IMR-90 (cell line): Measurements from ENCODE around the gene UBTD1. TPM values are rescaled to one million over a fixed set of nuclear protein-coding genes. Genes with fewer than 3 reads are reported as not detected.

Experiments used
- ATAC-seq: fragments of 200-7000 bp; cut with Tn5 transposase; 2 replicates; pipeline ENCODE4 v1.9.1; 2020; ENCODE audit warnings: low read depth, mild to moderate bottlenecking, moderate library complexity
- BruUV-seq: library from RNA; stranded (reverse); fragments of 400-500 nt; replicated peaks from 2 replicates; lab custom pipeline; 2021; lab: Mats Ljungman, UMichigan
- CTCF ChIA-PET: fragments of 300-600 bp; formaldehyde crosslinking; extraction: SDS; loops from one replicate; lab custom pipeline; 2021; ENCODE audit warnings: antibody characterized with exemption; lab: Yijun Ruan, JAX
- POLR2A ChIA-PET: fragments of 300-600 bp; sonication (Branson Sonifier 250); formaldehyde crosslinking; loops from one replicate; lab custom pipeline; 2022; ENCODE audit warnings: antibody characterized with exemption; ENCODE audit not compliant: unreplicated experiment; lab: Charles Lee
- DNase-seq: peaks from one replicate; pipeline ENCODE4 v3.0.0; 2013
- H2AFZ ChIP-seq: replicated peaks from 2 replicates; pipeline ENCODE3; 2013; ENCODE audit warnings: low read length, mild to moderate bottlenecking; ENCODE audit not compliant: poor library complexity
- H2AK5ac ChIP-seq: 2 replicates; pipeline ENCODE4 v1.6.1; 2013; ENCODE audit warnings: low read depth, low read length, inconsistent platforms
- H2AK9ac ChIP-seq: replicated peaks from 2 replicates; pipeline ENCODE3; 2013; ENCODE audit warnings: mild to moderate bottlenecking, low read depth, low read length, moderate library complexity; ENCODE audit not compliant: poor library complexity
- H2BK120ac ChIP-seq: 2 replicates; pipeline ENCODE4 v1.6.1; 2013; ENCODE audit warnings: low read depth, low read length, inconsistent platforms
- H2BK15ac ChIP-seq: 3 replicates; pipeline ENCODE4 v1.6.1; 2013; ENCODE audit warnings: low read depth, low read length, inconsistent platforms
- H2BK20ac ChIP-seq: 2 replicates; pipeline ENCODE4 v1.6.1; 2013; ENCODE audit warnings: low read depth, mild to moderate bottlenecking, inconsistent platforms, low read length, moderate library complexity
- H2BK5ac ChIP-seq: 2 replicates; pipeline ENCODE4 v1.6.1; 2013; ENCODE audit warnings: mild to moderate bottlenecking, low read depth, low read length, inconsistent platforms; ENCODE audit not compliant: poor library complexity, severe bottlenecking
- H3K14ac ChIP-seq: replicated peaks from 2 replicates; pipeline ENCODE4 v1.6.1; 2013; ENCODE audit warnings: low read depth, low read length, inconsistent platforms
- H3K18ac ChIP-seq: 2 replicates; pipeline ENCODE4 v1.6.1; 2013; ENCODE audit warnings: low read depth, low read length, control low read depth
- H3K23ac ChIP-seq: 2 replicates; pipeline ENCODE4 v1.6.1; 2013; ENCODE audit warnings: low read depth, low read length, inconsistent platforms
- H3K27ac ChIP-seq: 2 replicates; pipeline ENCODE4 v1.5.1; 2013; ENCODE audit warnings: mild to moderate bottlenecking, control low read depth, low read length; ENCODE audit not compliant: insufficient read depth
- H3K27me3 ChIP-seq: 2 replicates; pipeline ENCODE4 v1.6.1; 2013; ENCODE audit warnings: low read length; ENCODE audit not compliant: control insufficient read depth, insufficient read depth
- H3K36me3 ChIP-seq: 2 replicates; pipeline ENCODE4 v1.6.1; 2013; ENCODE audit warnings: low read length, mixed read lengths; ENCODE audit not compliant: control insufficient read depth, insufficient read depth
- H3K4ac ChIP-seq: 2 replicates; pipeline ENCODE4 v1.6.1; 2013; ENCODE audit warnings: low read depth, low read length, inconsistent platforms
- H3K4me1 ChIP-seq: 2 replicates; pipeline ENCODE4 v1.6.1; 2013; ENCODE audit warnings: low read length, mixed read lengths; ENCODE audit not compliant: control insufficient read depth, insufficient read depth
- H3K4me2 ChIP-seq: 2 replicates; pipeline ENCODE4 v1.6.1; 2013; ENCODE audit warnings: low read depth, mild to moderate bottlenecking, control low read depth, low read length, moderate library complexity
- H3K4me3 ChIP-seq: 2 replicates; pipeline ENCODE4 v1.5.1; 2013; ENCODE audit warnings: low read depth, mild to moderate bottlenecking, control low read depth, low read length, moderate library complexity; ENCODE audit not compliant: insufficient read depth
- H3K56ac ChIP-seq: 2 replicates; pipeline ENCODE4 v1.6.1; 2013; ENCODE audit warnings: low read length, inconsistent platforms; ENCODE audit not compliant: insufficient read depth; ENCODE audit errors: extremely low read depth
- H3K79me1 ChIP-seq, 2 experiments: 2 replicates each; pipeline ENCODE4 v1.6.1; 2013; ENCODE audit warnings: low read length in 2 of 2, inconsistent platforms in 1 of 2, low read depth in 1 of 2
- H3K9ac ChIP-seq: 2 replicates; pipeline ENCODE4 v1.6.1; 2013; ENCODE audit warnings: low read depth, low read length, control low read depth
- H3K9me1 ChIP-seq: 2 replicates; pipeline ENCODE4 v1.6.1; 2013; ENCODE audit warnings: low read length, inconsistent platforms; ENCODE audit not compliant: insufficient read depth
- H3K9me3 ChIP-seq: 2 replicates; pipeline ENCODE4 v1.6.1; 2013; ENCODE audit warnings: low read length; ENCODE audit not compliant: control insufficient read depth, insufficient read depth
- H4K20me1 ChIP-seq: 2 replicates; pipeline ENCODE4 v1.6.1; 2013; ENCODE audit warnings: low read length, inconsistent platforms; ENCODE audit not compliant: insufficient read depth
- H4K5ac ChIP-seq: 2 replicates; pipeline ENCODE4 v1.6.1; 2013; ENCODE audit warnings: mild to moderate bottlenecking, low read depth, low read length, control low read depth
- H4K8ac ChIP-seq, 2 experiments: 2 replicates each; pipeline ENCODE4 v1.6.1; 2013; ENCODE audit warnings: low read depth in 2 of 2, low read length in 2 of 2, control low read depth in 1 of 2, inconsistent platforms in 1 of 2
- H4K91ac ChIP-seq: 2 replicates; pipeline ENCODE4 v1.6.1; 2013; ENCODE audit warnings: low read depth, low read length, inconsistent platforms; ENCODE audit not compliant: insufficient read depth
- BHLHE40 ChIP-seq: fragments of 150-350 bp; IDR thresholded peaks from 2 replicates; pipeline ENCODE4 v1.6.1; 2016; ENCODE audit warnings: mild to moderate bottlenecking, low read depth, low read length
- CEBPB ChIP-seq: IDR thresholded peaks from 2 replicates; pipeline ENCODE4 v1.6.1; 2012; ENCODE audit warnings: low read depth, low read length, improper control_type of control experiment
- CHD1 ChIP-seq: IDR thresholded peaks from 2 replicates; pipeline ENCODE4 v1.6.1; 2012; ENCODE audit warnings: low read depth, low read length, improper control_type of control experiment
- CTCF ChIP-seq: conservative IDR thresholded peaks from 2 replicates; pipeline ENCODE4 v1.5.1; 2012; ENCODE audit warnings: mild to moderate bottlenecking, low read depth, low read length, improper control_type of control experiment
- ELK1 ChIP-seq: fragments of 150-350 bp; IDR thresholded peaks from 2 replicates; pipeline ENCODE4 v1.6.1; 2016; ENCODE audit warnings: low read depth, mild to moderate bottlenecking, low read length, moderate library complexity, borderline replicate concordance
- FOS ChIP-seq: fragments of 150-350 bp; IDR thresholded peaks from 2 replicates; pipeline ENCODE4 v1.6.1; 2016; ENCODE audit warnings: low read depth, low read length
- MAFK ChIP-seq: IDR thresholded peaks from 2 replicates; pipeline ENCODE4 v1.6.1; 2012; ENCODE audit warnings: low read depth, low read length, improper control_type of control experiment
- MAZ ChIP-seq: IDR thresholded peaks from 2 replicates; pipeline ENCODE4 v1.6.1; 2012; ENCODE audit warnings: low read depth, mild to moderate bottlenecking, low read length, improper control_type of control experiment, moderate library complexity, borderline replicate concordance
- MXI1 ChIP-seq: IDR thresholded peaks from 2 replicates; pipeline ENCODE4 v1.6.1; 2012; ENCODE audit warnings: low read depth, mild to moderate bottlenecking, low read length, moderate library complexity, borderline replicate concordance
- POLR2A ChIP-seq: IDR thresholded peaks from 2 replicates; pipeline ENCODE4 v1.6.1; 2012; ENCODE audit warnings: mild to moderate bottlenecking, low read depth, low read length
- RAD21 ChIP-seq: IDR thresholded peaks from 2 replicates; pipeline ENCODE4 v1.6.1; 2012; ENCODE audit warnings: low read length, improper control_type of control experiment
- RCOR1 ChIP-seq: IDR thresholded peaks from 2 replicates; pipeline ENCODE4 v1.6.1; 2012; ENCODE audit warnings: mild to moderate bottlenecking, low read length, improper control_type of control experiment; ENCODE audit not compliant: insufficient replicate concordance
- USF2 ChIP-seq: fragments of 150-350 bp; IDR thresholded peaks from 2 replicates; pipeline ENCODE4 v1.6.1; 2017; ENCODE audit warnings: mild to moderate bottlenecking, antibody characterized with exemption, low read length, low read depth
- WGBS, 2 experiments: methylation state at CpG; one replicate each; pipeline versions ENCODE4 v1.1.5 to v1.1.7; 2013; ENCODE audit warnings: missing lambda C conversion rate in 2 of 2; ENCODE audit not compliant: insufficient read length in 1 of 2; ENCODE audit errors: extremely low coverage in 2 of 2; 5-methylcytosine and 5-hydroxymethylcytosine counted together
- dilution Hi-C: fragments of 300-500 bp; cut with HindIII; formaldehyde crosslinking; loops from one replicate; pipeline ENCODE4 v1.14.3; 2018; ENCODE audit warnings: low sequenced_read_pairs; ENCODE audit not compliant: unreplicated experiment
- in situ Hi-C: fragments of 300-500 bp; cut with MboI; formaldehyde crosslinking; loops from 3 replicates; pipeline ENCODE4 v1.14.3; 2019; ENCODE audit warnings: low sequenced_read_pairs, inconsistent platforms, mixed read lengths
- intact Hi-C: fragments of 100-400 bp; cut with micrococcal nuclease; formaldehyde crosslinking; loops from 2 replicates; pipeline ENCODE4 v1.10.0; 2022
- polyA plus RNA-seq, 3 experiments: library from polyadenylated mRNA; depleted of rRNA; stranded (reverse); fragments of >200 nt; gene quantifications; 2 replicates each; pipeline ENCODE4 v1.2.3, GENCODE V29; 2012; ENCODE audit warnings: low replicate concordance in 1 of 3
- total RNA-seq: library from RNA; depleted of rRNA; stranded (reverse); fragments of >200 nt; gene quantifications from 2 replicates; pipeline ENCODE4 v1.2.3, GENCODE V29; 2012

The UBTD1 gene
- total and polyA plus RNA-seq, 2 of the 4 experiments (the other 2 are of a cell fraction): 21.9 to 44.9 TPM

- dilution Hi-C loops (no loop called here), in situ Hi-C loops (no loop called here), intact Hi-C loops (no loop called here)
- peaks cover 16% of the 10 kb centered on the region for H3K9me1 ChIP-seq
- H2BK120ac ChIP-seq: peak overlapping the region; percentile 32; the same call in 1 of the 2 replicates
- peak overlapping the region; percentile 45; the same call in 1 of the 2 replicates for H2BK20ac ChIP-seq
- no peak overlapping the region for H3K27ac ChIP-seq
- H3K18ac ChIP-seq: no peak overlapping the region
- ATAC-seq: peak; percentile 40
- H2BK5ac ChIP-seq: peak overlapping the region; percentile 65
- no peaks in the 10 kb centered on the region for H3K9me3 ChIP-seq
- no peak overlapping the region for H3K4me3 ChIP-seq
- no TSS peak for BruUV-seq
- H3K79me1 ChIP-seq: peaks cover 3 to 47% of the 10 kb centered on the region in 2 experiments; a peak in 3 of 4 replicates
- peaks cover 29% of the 10 kb centered on the region for H4K20me1 ChIP-seq
- H3K4me2 ChIP-seq: no peak overlapping the region
- no peaks in the 10 kb centered on the region for H3K27me3 ChIP-seq
- H3K14ac ChIP-seq: no peak overlapping the region
- no peak overlapping the region; the same call in 2 of the 3 replicates for H2BK15ac ChIP-seq
- TF ChIP-seq USF2 (no peak), CTCF (no peak), MXI1 (no peak), MAZ (no peak), CHD1 (no peak), ELK1 (no peak), RAD21 (no peak), FOS (no peak), POLR2A (no peak), MAFK (no peak), RCOR1 (no peak), CEBPB (no peak), BHLHE40 (no peak)
- ChIA-PET POLR2A (no interaction called here), CTCF (no interaction called here)
- peak; percentile 60 for DNase-seq
- peaks cover 13% of the 10 kb centered on the region for H3K4me1 ChIP-seq
- no peak overlapping the region for H3K56ac ChIP-seq
- peaks cover 2% of the 10 kb centered on the region; the same call in 1 of the 2 replicates for H3K36me3 ChIP-seq
- H4K8ac ChIP-seq: no peak overlapping the region
- no peak overlapping the region for H3K23ac ChIP-seq
- no peak overlapping the region for H4K91ac ChIP-seq
- 72% methylated on average over 7 of the region's 10 CpGs; no CpG with 5 or more reads in 1 of the 2 experiments for WGBS, 2 experiments
- no peak overlapping the region for H3K9ac ChIP-seq
- peak overlapping the region; percentile 8 for H2AFZ ChIP-seq
- no peak overlapping the region for H4K5ac ChIP-seq
- peak overlapping the region; percentile 39; the same call in 1 of the 2 replicates for H3K4ac ChIP-seq
- H2AK5ac ChIP-seq: peak overlapping the region; percentile 27; the same call in 1 of the 2 replicates
- peak overlapping the region; percentile 7 for H2AK9ac ChIP-seq
Measured at GRCh38 chr10:97531401-97531986, 32.8 kb downstream of the UBTD1 start.
